GM10266 (cell line): Measurements from ENCODE around the gene MSANTD3.
"Not testable (repeated sequence)": the region's sequence is repeated elsewhere in the genome, so short reads cannot be mapped to it uniquely, and the experiment has no call there.

Experiments
- DNase-seq: peaks from one replicate; pipeline ENCODE4 v3.0.0; 2012; ENCODE audit errors: extremely low spot score
- TF ChIP-seq, protein P1 (sequence below): IDR thresholded peaks from 2 replicates; pipeline ENCODE4 v1.5.1; 2012; ENCODE audit warnings: mild to moderate bottlenecking, low read depth; ENCODE audit not compliant: control insufficient read depth, insufficient read depth; ENCODE audit errors: missing control alignments

Gene MSANTD3

GRCh38 chr9:100426530-100427365 lies at the start of gene MSANTD3:
Gene MSANTD3, plus strand, starts transcription at chr9:100427143. Its CDS starts 14,796 bp downstream, at chr9:100441939.
- TF ChIP-seq, protein P1, sequence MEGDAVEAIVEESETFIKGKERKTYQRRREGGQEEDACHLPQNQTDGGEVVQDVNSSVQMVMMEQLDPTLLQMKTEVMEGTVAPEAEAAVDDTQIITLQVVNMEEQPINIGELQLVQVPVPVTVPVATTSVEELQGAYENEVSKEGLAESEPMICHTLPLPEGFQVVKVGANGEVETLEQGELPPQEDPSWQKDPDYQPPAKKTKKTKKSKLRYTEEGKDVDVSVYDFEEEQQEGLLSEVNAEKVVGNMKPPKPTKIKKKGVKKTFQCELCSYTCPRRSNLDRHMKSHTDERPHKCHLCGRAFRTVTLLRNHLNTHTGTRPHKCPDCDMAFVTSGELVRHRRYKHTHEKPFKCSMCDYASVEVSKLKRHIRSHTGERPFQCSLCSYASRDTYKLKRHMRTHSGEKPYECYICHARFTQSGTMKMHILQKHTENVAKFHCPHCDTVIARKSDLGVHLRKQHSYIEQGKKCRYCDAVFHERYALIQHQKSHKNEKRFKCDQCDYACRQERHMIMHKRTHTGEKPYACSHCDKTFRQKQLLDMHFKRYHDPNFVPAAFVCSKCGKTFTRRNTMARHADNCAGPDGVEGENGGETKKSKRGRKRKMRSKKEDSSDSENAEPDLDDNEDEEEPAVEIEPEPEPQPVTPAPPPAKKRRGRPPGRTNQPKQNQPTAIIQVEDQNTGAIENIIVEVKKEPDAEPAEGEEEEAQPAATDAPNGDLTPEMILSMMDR, result peak; percentile 36
- peak; percentile 90 for DNase-seq

GRCh38 chr9:100379862-100380261 lies 47.1 kb upstream of the MSANTD3 start:
- DNase-seq, result no peak
- TF ChIP-seq, protein P1, result no peak

DNA sequence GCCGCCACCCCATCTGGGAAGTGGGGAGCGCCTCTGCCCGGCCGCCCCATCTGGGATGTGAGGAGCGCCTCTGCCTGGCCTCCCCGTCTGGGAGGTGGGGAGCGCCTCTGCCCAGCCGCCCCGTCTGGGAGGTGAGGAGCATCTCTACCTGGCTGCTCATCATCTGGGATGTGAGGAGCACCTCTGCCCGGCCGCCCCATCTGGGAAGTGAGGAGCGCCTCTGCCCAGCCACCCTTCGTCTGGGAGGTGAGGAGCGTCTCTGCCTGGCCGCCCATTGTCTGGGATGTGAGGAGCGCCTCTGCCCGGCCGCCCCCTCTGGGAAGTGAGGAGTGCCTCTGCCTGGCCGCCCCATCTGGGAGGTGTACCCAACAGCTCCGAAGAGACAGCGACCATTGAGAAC lies 34.0 kb upstream of the MSANTD3 start:
- not testable (repeated sequence) for DNase-seq

DNA sequence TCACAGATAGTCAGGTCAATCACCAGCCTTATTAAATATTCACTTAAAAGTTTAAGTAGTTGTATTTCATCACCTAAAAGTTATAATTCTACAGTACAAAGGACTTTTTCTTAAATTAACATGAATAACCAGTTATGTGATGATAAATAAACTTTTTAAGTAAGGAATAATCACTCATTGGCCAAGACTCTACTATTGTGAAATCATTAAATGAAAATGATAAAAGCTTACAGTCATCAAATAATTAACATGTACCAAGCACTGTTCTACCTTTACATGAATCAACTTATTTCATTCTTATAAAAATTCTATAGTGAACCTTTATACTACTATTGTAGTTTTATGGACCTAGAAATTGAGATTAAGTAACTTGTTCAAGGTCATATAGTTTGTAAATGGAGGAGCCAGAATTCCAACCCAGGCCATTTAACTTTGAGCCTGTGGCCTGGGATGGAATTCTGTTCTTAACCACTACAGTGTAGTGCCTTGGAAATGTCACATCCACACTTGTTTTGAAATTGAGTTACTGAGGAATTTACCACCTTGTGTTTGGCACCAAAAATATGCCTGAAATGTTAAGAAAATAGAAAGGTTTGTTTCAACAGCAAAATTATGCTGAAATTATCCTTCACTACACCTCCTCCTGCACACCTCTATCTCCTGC lies 32.8 kb upstream of the MSANTD3 start:
- no peak for DNase-seq
- TF ChIP-seq, protein P1, result no peak

- no peak for DNase-seq
- TF ChIP-seq, protein P1, result no peak
Measured at GRCh38 chr9:100394816-100395215, 32.1 kb upstream of the MSANTD3 start.

DNA sequence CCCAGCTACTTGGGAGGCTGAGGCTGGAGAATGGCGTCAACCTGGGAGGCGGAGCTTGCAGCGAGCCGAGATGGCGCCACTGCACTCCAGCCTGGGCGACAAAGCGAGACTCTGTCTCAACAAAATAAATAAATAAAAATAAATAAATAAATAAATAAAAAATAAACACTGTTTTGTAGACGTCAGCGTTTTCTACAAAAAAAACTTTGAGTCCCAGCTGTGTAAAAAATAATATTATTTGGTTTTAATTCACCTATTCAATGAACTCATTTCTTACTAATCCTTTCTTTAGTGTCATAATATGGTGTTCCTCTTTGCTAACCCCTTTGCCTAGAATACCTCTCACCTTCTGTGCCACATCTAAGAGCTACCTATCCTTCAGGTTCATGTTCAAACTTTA lies 30.2 kb upstream of the MSANTD3 start:
- TF ChIP-seq, protein P1, result no peak
- DNase-seq, result no peak

GRCh38 chr9:100397529-100398266 lies 29.2 kb upstream of the MSANTD3 start:
- DNase-seq, result no peak
- TF ChIP-seq, protein P1, result no peak
